Lower leg skin (tissue), 4 donors: ENCODE measurements around the gene NCOA4. TPM values are rescaled to one million over a fixed set of nuclear protein-coding genes. Genes with fewer than 3 reads are reported as not detected.

Source experiments
- DNase-seq, 2 donors: peaks; one replicate each; pipeline ENCODE4 v3.0.0-alpha.2; 2019; ENCODE audit warnings: low spot score in 2 of 2
- H3K4me3 ChIP-seq: fragments of 200-600 bp; sonication (generic); 2 replicates; pipeline ENCODE4 v1.5.1; 2017; ENCODE audit warnings: mild to moderate bottlenecking, low read depth; ENCODE audit not compliant: poor library complexity, severe bottlenecking
- POLR2A ChIP-seq, 2 donors: fragments of 450-650 bp; IDR thresholded peaks; one replicate each; pipeline ENCODE4 v1.6.1; 2016 to 2017; ENCODE audit warnings: antibody characterized with exemption in 2 of 2, mild to moderate bottlenecking in 1 of 2, moderate library complexity in 1 of 2
- WGBS, 2 donors: methylation state at CpG; one replicate each; pipeline ENCODE4 v1.1.5; 2018; 5-methylcytosine and 5-hydroxymethylcytosine counted together
- intact Hi-C: fragments of 100-400 bp; cut with DNase I; formaldehyde crosslinking; loops from one replicate; pipeline ENCODE4 v1.15.0; 2023; ENCODE audit warnings: low total_unique reads
- total RNA-seq, 4 donors: library from RNA; depleted of rRNA; stranded (reverse); fragments of >200 nt; gene quantifications; one replicate each; pipeline ENCODE4 v1.1.0, GENCODE V29; 2016
- TF ChIP-seq, protein P1 (sequence below), 3 donors: fragments of 450-650 bp; IDR thresholded peaks; one replicate each; pipeline ENCODE4 v1.5.1; 2016; ENCODE audit warnings: antibody characterized with exemption in 3 of 3, mild to moderate bottlenecking in 3 of 3, moderate library complexity in 2 of 3

Gene NCOA4
- total RNA-seq, 4 donors from 2014 or later: 108 to 176 (median 145) TPM

DNA sequence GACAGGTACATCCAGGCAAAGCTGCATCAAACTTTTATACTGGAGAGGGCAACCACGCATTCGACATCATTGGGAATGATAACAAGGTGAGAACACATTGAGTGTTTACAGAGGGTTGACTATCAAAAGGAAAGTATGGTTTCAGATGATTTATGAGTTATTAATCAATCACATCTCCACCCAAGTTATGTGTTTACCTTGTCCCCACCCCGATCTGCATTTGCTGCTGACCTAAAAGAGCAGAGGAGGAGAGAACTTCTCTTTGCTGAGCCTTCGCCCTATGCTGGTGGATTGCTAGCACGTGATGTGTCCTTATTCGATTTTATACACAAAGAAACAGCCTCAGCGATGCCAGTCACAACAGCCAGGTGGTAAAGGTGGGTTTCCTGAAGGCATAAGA, 15.8 kb upstream of the NCOA4 start, which contains the start of gene MSMB:
Gene MSMB, minus strand, starts transcription at position 9 of the 400 bp plus-strand sequence. CDS start 32 bp downstream, outside the sequence.
- TF ChIP-seq, protein P1, sequence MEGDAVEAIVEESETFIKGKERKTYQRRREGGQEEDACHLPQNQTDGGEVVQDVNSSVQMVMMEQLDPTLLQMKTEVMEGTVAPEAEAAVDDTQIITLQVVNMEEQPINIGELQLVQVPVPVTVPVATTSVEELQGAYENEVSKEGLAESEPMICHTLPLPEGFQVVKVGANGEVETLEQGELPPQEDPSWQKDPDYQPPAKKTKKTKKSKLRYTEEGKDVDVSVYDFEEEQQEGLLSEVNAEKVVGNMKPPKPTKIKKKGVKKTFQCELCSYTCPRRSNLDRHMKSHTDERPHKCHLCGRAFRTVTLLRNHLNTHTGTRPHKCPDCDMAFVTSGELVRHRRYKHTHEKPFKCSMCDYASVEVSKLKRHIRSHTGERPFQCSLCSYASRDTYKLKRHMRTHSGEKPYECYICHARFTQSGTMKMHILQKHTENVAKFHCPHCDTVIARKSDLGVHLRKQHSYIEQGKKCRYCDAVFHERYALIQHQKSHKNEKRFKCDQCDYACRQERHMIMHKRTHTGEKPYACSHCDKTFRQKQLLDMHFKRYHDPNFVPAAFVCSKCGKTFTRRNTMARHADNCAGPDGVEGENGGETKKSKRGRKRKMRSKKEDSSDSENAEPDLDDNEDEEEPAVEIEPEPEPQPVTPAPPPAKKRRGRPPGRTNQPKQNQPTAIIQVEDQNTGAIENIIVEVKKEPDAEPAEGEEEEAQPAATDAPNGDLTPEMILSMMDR (IDR thresholded peaks at IDR 0.05): no peak
- TF ChIP-seq POLR2A (IDR thresholded peaks at IDR 0.05): no peak

DNA sequence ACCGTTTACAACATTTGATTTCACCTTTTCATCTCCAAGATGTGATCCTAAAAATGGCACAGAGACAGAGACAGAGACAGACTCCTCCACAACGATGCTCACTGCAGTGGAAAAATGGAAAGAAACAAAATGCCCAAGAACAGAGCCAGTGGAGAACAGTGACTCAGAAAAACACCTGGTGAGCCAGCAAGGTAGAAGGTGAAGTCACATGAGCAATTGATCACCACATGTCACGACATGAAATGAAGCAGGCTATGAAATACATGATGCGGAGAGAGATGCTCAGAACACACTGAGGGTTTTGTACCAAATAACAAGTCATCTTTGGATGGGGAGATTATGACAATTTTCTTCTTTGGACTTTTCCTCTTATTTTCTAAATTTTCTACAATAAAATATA, 12.1 kb upstream of the NCOA4 start:
- intact Hi-C loops: no loop called here
- no peak overlapping the region for H3K4me3 ChIP-seq
- no peak for DNase-seq
- WGBS, 2 donors: 41 to 49% methylated on average over 4 of the region's 4 CpGs
- TF ChIP-seq POLR2A (IDR thresholded peaks at IDR 0.05): no peak
- TF ChIP-seq, protein P1 (IDR thresholded peaks at IDR 0.05): no peak

More for the DNA sequence above, 15.8 kb upstream of the NCOA4 start, which contains the start of gene MSMB:
- H3K4me3 ChIP-seq: no peak within 1 kb of the TSS
- DNase-seq: no peak
- WGBS, 2 donors: 84 to 87% methylated on average over 7 of the region's 7 CpGs
- intact Hi-C loops: no loop called here

DNA sequence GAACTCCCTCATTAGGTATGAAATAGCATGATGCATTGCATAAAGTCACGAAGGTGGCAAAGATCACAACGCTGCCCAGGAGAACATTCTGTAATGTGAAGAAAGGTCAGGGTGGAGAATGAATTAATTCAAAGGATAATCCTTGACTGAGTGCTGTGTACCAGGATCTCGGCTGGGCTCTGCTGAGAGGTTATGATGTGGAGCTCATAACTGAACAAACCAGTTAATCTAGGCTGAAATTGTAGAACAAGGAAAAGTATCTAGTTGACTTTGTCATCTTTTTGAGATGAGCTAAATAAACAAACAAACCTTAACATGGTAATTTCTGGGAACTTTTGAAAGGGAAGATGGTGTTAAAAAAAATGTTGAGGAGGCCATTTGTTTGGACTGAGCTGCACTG, 9.6 kb upstream of the NCOA4 start:
- WGBS, 2 donors: 62 to 76% methylated on average over 3 of the region's 3 CpGs
- TF ChIP-seq POLR2A (IDR thresholded peaks at IDR 0.05): no peak
- TF ChIP-seq, protein P1 (IDR thresholded peaks at IDR 0.05): no peak
- intact Hi-C loops: no loop called here
- no peak overlapping the region for H3K4me3 ChIP-seq
- no peak for DNase-seq

DNA sequence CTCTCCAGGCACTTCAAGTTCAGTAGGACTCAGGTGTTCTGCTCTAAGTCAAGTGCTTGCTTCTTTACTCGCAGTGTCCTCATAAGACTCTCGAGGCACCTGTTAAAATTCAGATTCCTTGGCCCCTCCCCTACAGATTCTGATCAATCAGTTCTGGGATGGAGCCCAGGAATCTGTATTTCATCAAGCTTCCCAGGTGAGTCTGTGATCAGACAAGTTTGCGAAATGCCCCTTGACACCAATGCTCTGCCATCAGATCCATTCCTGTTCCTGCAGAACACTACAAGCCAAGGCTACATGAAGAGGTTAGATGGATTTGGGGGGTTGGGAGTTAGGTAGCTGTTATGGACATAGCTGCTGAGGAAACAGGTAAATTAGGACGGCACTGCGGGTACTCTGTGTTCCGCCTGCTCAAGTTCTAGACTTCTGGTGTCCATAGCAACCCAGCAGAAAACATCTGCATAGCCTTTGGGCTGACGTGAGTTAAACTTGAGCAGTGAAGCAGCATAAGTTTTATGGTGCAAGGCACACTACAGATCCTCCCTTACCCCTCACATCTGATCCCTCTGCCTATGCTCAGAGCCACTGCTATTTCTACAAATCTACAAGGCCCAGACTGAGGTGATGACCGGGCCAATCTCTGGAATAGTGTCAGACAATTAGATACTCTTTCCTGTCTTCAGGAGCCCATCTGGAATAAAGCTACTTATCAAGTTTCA, 6.8 kb upstream of the NCOA4 start:
- WGBS, 2 donors: 78 to 81% methylated on average over 8 of the region's 8 CpGs
- intact Hi-C loops: no loop called here
- TF ChIP-seq POLR2A (IDR thresholded peaks at IDR 0.05): no peak
- TF ChIP-seq, protein P1 (IDR thresholded peaks at IDR 0.05): no peak
- no peak for DNase-seq
- H3K4me3 ChIP-seq: no peak overlapping the region

DNA sequence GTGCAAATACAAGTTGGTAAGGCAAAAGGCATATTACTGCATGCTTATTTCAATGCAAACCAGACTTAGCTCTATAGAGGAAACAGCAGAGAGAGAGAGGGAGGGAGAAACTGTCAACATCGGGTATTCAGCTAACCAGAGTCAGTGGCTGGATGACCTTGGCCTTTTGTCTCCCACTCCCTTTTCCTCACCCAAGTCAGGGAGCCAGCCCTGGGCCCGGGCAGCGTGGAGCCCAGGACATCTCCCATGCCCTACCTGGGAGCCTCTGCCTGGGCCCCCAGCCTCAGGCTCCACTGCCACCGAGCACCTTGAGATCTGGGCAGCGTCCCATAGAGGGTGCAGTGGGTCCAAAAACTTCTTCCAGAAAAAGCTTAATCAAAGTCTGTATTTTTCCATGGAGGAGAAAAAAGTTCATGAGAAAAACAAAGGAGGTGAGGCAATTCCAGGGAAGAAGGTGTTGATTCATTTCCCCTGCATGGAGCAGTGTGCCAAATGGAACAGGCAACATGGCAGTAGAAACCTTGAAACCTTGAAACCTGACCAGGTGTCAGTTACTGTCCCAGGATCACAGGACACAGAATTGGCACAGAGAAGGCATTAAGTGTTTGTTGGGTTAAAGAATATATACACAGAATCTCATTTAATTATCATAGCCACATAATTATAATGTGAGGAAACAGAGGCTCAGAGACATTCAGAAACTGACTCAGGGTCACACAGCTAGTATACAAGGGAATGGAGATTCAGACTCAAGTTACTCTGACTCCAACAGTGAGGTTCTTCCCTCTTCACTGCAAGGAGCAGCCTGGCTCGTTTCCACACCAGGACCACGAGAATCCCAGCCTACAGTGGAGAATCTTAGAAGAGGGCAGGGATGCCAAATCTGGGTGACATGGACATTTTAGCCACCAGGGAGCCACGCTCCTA, 5.8 kb upstream of the NCOA4 start:
- no peak for DNase-seq
- no peak for TF ChIP-seq POLR2A (IDR thresholded peaks at IDR 0.05)
- TF ChIP-seq, protein P1 (IDR thresholded peaks at IDR 0.05): no peak
- WGBS, 2 donors: 54 to 69% methylated on average over 8 of the region's 8 CpGs

More for the DNA sequence above, 5.8 kb upstream of the NCOA4 start:
- no peak overlapping the region for H3K4me3 ChIP-seq
- intact Hi-C loops: no loop called here
